C4-2B (cell line): Measurements from ENCODE around the gene GFRAL.

ENCODE experiments used
- CTCF ChIP-seq: fragments of 450-650 bp; conservative IDR thresholded peaks from 2 replicates; pipeline ENCODE4 v1.5.1; 2017; ENCODE audit warnings: mild to moderate bottlenecking
- ZFX ChIP-seq: fragments of 450-650 bp; IDR thresholded peaks from 2 replicates; pipeline ENCODE4 v1.6.1; 2017

GRCh38 chr6:55293116-55293515, 34.2 kb upstream of the GFRAL start:
- TF ChIP-seq CTCF (peak; percentile 68), ZFX (no peak)
